ENCODE measurements around the gene EXOC6. TPM values are rescaled to one million over a fixed set of nuclear protein-coding genes. Genes with fewer than 3 reads are reported as not detected.
"Not testable (repeated sequence)": the region's sequence is repeated elsewhere in the genome, so short reads cannot be mapped to it uniquely, and the experiment has no call there.

The EXOC6 gene
- polyA plus RNA-seq, 3 donors, result 3.8 to 5.6 (median 5.1) TPM

- 71 to 86% (median 84%) methylated on average over 6 of the region's 6 CpGs for WGBS, 3 donors
- no peak overlapping the region for H3K27ac ChIP-seq (ENCODE audit: low read depth, low read length)
Measured at GRCh38 chr10:92913973-92914372, 65.7 kb downstream of the EXOC6 start.

GRCh38 chr10:92914478-92915325 lies 66.4 kb downstream of the EXOC6 start:
- 78 to 89% (median 85%) methylated on average over 4 of the region's 4 CpGs for WGBS, 3 donors
- no peak overlapping the region for H3K27ac ChIP-seq (ENCODE audit: low read depth, low read length)

GRCh38 chr10:92915892-92916291 lies 67.6 kb downstream of the EXOC6 start:
- 93 to 99% (median 95%) methylated on average over 3 of the region's 3 CpGs for WGBS, 3 donors

GRCh38 chr10:92916433-92916832 lies 68.1 kb downstream of the EXOC6 start:
- 90 to 93% (median 92%) methylated on average over 2 of the region's 2 CpGs for WGBS, 3 donors
- H3K27ac ChIP-seq (ENCODE audit: low read depth, low read length), result no peak overlapping the region

More at GRCh38 chr10:92915892-92916291, 67.6 kb downstream of the EXOC6 start:
- no peak overlapping the region for H3K27ac ChIP-seq (ENCODE audit: low read depth, low read length)

GRCh38 chr10:92918603-92919002 lies 70.3 kb downstream of the EXOC6 start:
- WGBS, 3 donors, result 99% methylated on average over 3 of the region's 3 CpGs
- H3K27ac ChIP-seq (ENCODE audit: low read depth, low read length), result no peak overlapping the region

- H3K27ac ChIP-seq (ENCODE audit: low read depth, low read length), result no peak overlapping the region
Measured at GRCh38 chr10:92920866-92921265, 72.5 kb downstream of the EXOC6 start.

- 95 to 100% (median 100%) methylated on average over 1 of the region's 1 CpG for WGBS, 3 donors
- H3K27ac ChIP-seq (ENCODE audit: low read depth, low read length), result no peak overlapping the region
Measured at GRCh38 chr10:92923416-92923815, 75.1 kb downstream of the EXOC6 start.

GRCh38 chr10:92929896-92930295 lies 81.6 kb downstream of the EXOC6 start:
- no peak overlapping the region for H3K27ac ChIP-seq (ENCODE audit: low read depth, low read length)
- WGBS, 3 donors, result 96 to 98% (median 97%) methylated on average over 5 of the region's 5 CpGs

- H3K27ac ChIP-seq (ENCODE audit: low read depth, low read length), result no peak overlapping the region
- WGBS, 3 donors, result 44 to 87% (median 85%) methylated on average over 1 of the region's 1 CpG
Measured at GRCh38 chr10:92931597-92931996, 83.3 kb downstream of the EXOC6 start.

- H3K27ac ChIP-seq (ENCODE audit: low read depth, low read length), result no peak overlapping the region
Measured at GRCh38 chr10:92937876-92938275, 89.6 kb downstream of the EXOC6 start.

- H3K27ac ChIP-seq (ENCODE audit: low read depth, low read length), result no peak overlapping the region
- 83 to 90% (median 89%) methylated on average over 1 of the region's 1 CpG for WGBS, 3 donors
Measured at GRCh38 chr10:92938841-92939240, 90.5 kb downstream of the EXOC6 start.

- H3K27ac ChIP-seq (ENCODE audit: low read depth, low read length), result no peak overlapping the region
Measured at GRCh38 chr10:92942226-92942625, 93.9 kb downstream of the EXOC6 start.

GRCh38 chr10:92946491-92946890 lies 98.2 kb downstream of the EXOC6 start:
- WGBS, 3 donors, result 96 to 99% (median 97%) methylated on average over 3 of the region's 3 CpGs
- H3K27ac ChIP-seq (ENCODE audit: low read depth, low read length), result no peak overlapping the region

- not testable (repeated sequence) for H3K27ac ChIP-seq (ENCODE audit: low read depth, low read length)
Measured at GRCh38 chr10:92952573-92952972, 104.3 kb downstream of the EXOC6 start.

- WGBS, 3 donors, result 65 to 71% (median 69%) methylated on average over 2 of the region's 2 CpGs
- no peak overlapping the region for H3K27ac ChIP-seq (ENCODE audit: low read depth, low read length)
Measured at GRCh38 chr10:92957223-92958010, 109.1 kb downstream of the EXOC6 start.

- WGBS, 3 donors, result 94 to 99% (median 98%) methylated on average over 2 of the region's 2 CpGs
Measured at GRCh38 chr10:92961638-92962037, 113.3 kb downstream of the EXOC6 start.

GRCh38 chr10:92965314-92965713 lies 117.0 kb downstream of the EXOC6 start:
- no peak overlapping the region for H3K27ac ChIP-seq (ENCODE audit: low read depth, low read length)
- WGBS, 3 donors, result 50 to 62% (median 56%) methylated on average over 2 of the region's 2 CpGs

More at GRCh38 chr10:92961638-92962037, 113.3 kb downstream of the EXOC6 start:
- no peak overlapping the region for H3K27ac ChIP-seq (ENCODE audit: low read depth, low read length)

- WGBS, 3 donors, result 95 to 100% (median 97%) methylated on average over 2 of the region's 2 CpGs
- H3K27ac ChIP-seq (ENCODE audit: low read depth, low read length), result no peak overlapping the region
Measured at GRCh38 chr10:92967641-92968040, 119.3 kb downstream of the EXOC6 start.

GRCh38 chr10:92969151-92969550 lies 120.8 kb downstream of the EXOC6 start:
- WGBS, 3 donors, result 93 to 96% (median 95%) methylated on average over 1 of the region's 1 CpG
- H3K27ac ChIP-seq (ENCODE audit: low read depth, low read length), result no peak overlapping the region
